ENCODE measurements around the gene SLC45A2. TPM values are rescaled to one million over a fixed set of nuclear protein-coding genes. Genes with fewer than 3 reads are reported as not detected.
"Not testable (repeated sequence)": the region's sequence is repeated elsewhere in the genome, so short reads cannot be mapped to it uniquely, and the experiment has no call there.

SLC45A2 gene
- total RNA-seq, 1 donor from 2014 or later = not detected

GRCh38 chr5:33933723-33934169 lies 50.7 kb downstream of the SLC45A2 start:
- intact Hi-C loops (cut with micrococcal nuclease) = loop anchor here (1.0 to 10.0 kb wide), 7 partner anchors 35 to 1219 kb away; partner anchors contain the start of genes AMACR, NPR3 and TARS1

- intact Hi-C loops (cut with micrococcal nuclease) = loop anchor here (10.0 kb wide), 2 partner anchors 106 to 1216 kb away; partner anchors contain the start of gene NPR3
Measured at GRCh38 chr5:33931136-33931535, 53.4 kb downstream of the SLC45A2 start.

GRCh38 chr5:33929925-33930690 lies 54.4 kb downstream of the SLC45A2 start:
- intact Hi-C loops (cut with micrococcal nuclease) = loop anchor here (10.0 kb wide), 2 partner anchors 105 to 1215 kb away; partner anchors contain the start of gene NPR3

GRCh38 chr5:33928283-33928682 lies 56.2 kb downstream of the SLC45A2 start:
- intact Hi-C loops (cut with micrococcal nuclease) = no loop called here

GRCh38 chr5:33927685-33928084 lies 56.8 kb downstream of the SLC45A2 start:
- intact Hi-C loops (cut with micrococcal nuclease) = no loop called here

- intact Hi-C loops (cut with micrococcal nuclease) = no loop called here
Measured at GRCh38 chr5:33925278-33925677, 59.2 kb downstream of the SLC45A2 start.

- intact Hi-C loops (cut with micrococcal nuclease) = no loop called here
Measured at GRCh38 chr5:33921002-33921401, 63.5 kb downstream of the SLC45A2 start.

- intact Hi-C loops (cut with micrococcal nuclease) = not testable (repeated sequence)
Measured at GRCh38 chr5:33914844-33915243, 69.6 kb downstream of the SLC45A2 start.

GRCh38 chr5:33906248-33906647 lies 78.2 kb downstream of the SLC45A2 start:
- intact Hi-C loops (cut with micrococcal nuclease) = not testable (repeated sequence)

- intact Hi-C loops (cut with micrococcal nuclease) = no loop called here
Measured at GRCh38 chr5:33905381-33905780, 79.1 kb downstream of the SLC45A2 start.

GRCh38 chr5:33903118-33903517 lies 81.4 kb downstream of the SLC45A2 start:
- intact Hi-C loops (cut with micrococcal nuclease) = no loop called here

GRCh38 chr5:33901156-33901555 lies 83.3 kb downstream of the SLC45A2 start:
- intact Hi-C loops (cut with micrococcal nuclease) = no loop called here

Other genes with a start within 250 kb of the SLC45A2 start
- gene ADAMTS12, start 92.7 kb downstream of the SLC45A2 start, total RNA-seq = not detected in 2 replicates
- not detected in 2 replicates for gene RXFP3, start 48.3 kb downstream of the SLC45A2 start, total RNA-seq
- 6.8 and 7.1 TPM in 2 replicates for gene AMACR, start 23.4 kb upstream of the SLC45A2 start, total RNA-seq
- 2.5 and 3.9 TPM in 2 replicates for gene C1QTNF3, start 58.5 kb upstream of the SLC45A2 start, total RNA-seq